HepG2 (cell line): ENCODE data around the gene TMEM258. TPM values are rescaled to one million over a fixed set of nuclear protein-coding genes. Genes with fewer than 3 reads are reported as not detected.

ENCODE experiments used
- ATAC-seq: fragments of 200-7000 bp; cut with Tn5 transposase; 3 replicates; pipeline ENCODE4 v1.9.1; 2020; ENCODE audit warnings: mild to moderate bottlenecking, moderate library complexity
- BruUV-seq: library from RNA; stranded (reverse); fragments of 400-500 nt; replicated peaks from 2 replicates; lab custom pipeline; 2021; lab: Mats Ljungman, UMichigan
- CTCF ChIA-PET: fragments of 300-600 bp; formaldehyde crosslinking; extraction: SDS; loops from one replicate; lab custom pipeline; 2021; ENCODE audit warnings: low total read pairs, inconsistent platforms, low intra/inter-chr PET ratio; lab: Yijun Ruan, JAX
- POLR2A ChIA-PET: fragments of 350-600 bp; sonication (Branson Sonifier 250); formaldehyde crosslinking; loops from one replicate; lab custom pipeline; 2020; ENCODE audit warnings: antibody characterized with exemption, inconsistent platforms; lab: Yijun Ruan, JAX
- DNase-seq: peaks from one replicate; pipeline ENCODE4 v3.0.0-alpha.2; 2015; ENCODE audit warnings: low spot score
- FAIRE-seq: peaks from 3 replicates; lab custom pipeline; 2011; peaks lifted over from hg19 to GRCh38; lab: Jason Lieb, UNC
- H2AFZ ChIP-seq: one replicate; pipeline ENCODE4 v1.6.1; 2011; ENCODE audit warnings: low read length, inconsistent platforms
- H3K27ac ChIP-seq: fragments of 300-600 bp; 3 replicates; pipeline ENCODE4 v1.8.0; 2011; ENCODE audit warnings: mixed run types, mild to moderate bottlenecking, mixed read lengths, low read length, inconsistent platforms; ENCODE audit not compliant: insufficient read depth; ENCODE audit errors: extremely low read length
- H3K27me3 ChIP-seq, 2 experiments: fragments of 200-600 bp in 1 of 2; 2 replicates in 1 of 2; 3 replicates in 1 of 2; pipeline versions ENCODE4 v1.6.0 to v1.8.0; 2011; ENCODE audit warnings: low read length in 2 of 2, mild to moderate bottlenecking in 2 of 2, moderate library complexity in 2 of 2, inconsistent platforms in 1 of 2; ENCODE audit not compliant: insufficient read depth in 2 of 2, control insufficient read depth in 1 of 2
- H3K36me3 ChIP-seq, 2 experiments: fragments of 200-600 bp in 1 of 2; replicated peaks in 1 of 2; 2 replicates in 1 of 2; 3 replicates in 1 of 2; pipeline versions ENCODE4 v1.5.1 to v1.8.0; 2011; ENCODE audit warnings: low read length in 2 of 2, inconsistent platforms in 1 of 2; ENCODE audit not compliant: insufficient read depth in 2 of 2, control insufficient read depth in 1 of 2
- H3K4me1 ChIP-seq: 2 replicates; pipeline ENCODE4 v1.5.1; 2012; ENCODE audit warnings: low read length, inconsistent platforms; ENCODE audit not compliant: insufficient read depth
- H3K4me2 ChIP-seq: 2 replicates; pipeline ENCODE4 v1.6.0; 2011; ENCODE audit warnings: low read depth, low read length, inconsistent platforms
- H3K4me3 ChIP-seq, 3 experiments: fragments of 200-600 bp in 1 of 3; sonication (generic), shearing (Covaris generic) in 1 of 3; replicated peaks in 1 of 3; 2 replicates each; pipeline ENCODE4 v1.5.1; 2011 to 2016; ENCODE audit warnings: low read length in 3 of 3, inconsistent platforms in 2 of 3, low read depth in 2 of 3, mild to moderate bottlenecking in 2 of 3, control low read depth in 1 of 3, mixed read lengths in 1 of 3; ENCODE audit not compliant: insufficient read depth in 1 of 3
- H3K79me2 ChIP-seq: one replicate; pipeline ENCODE4 v1.6.1; 2011; ENCODE audit warnings: low read length, inconsistent platforms; ENCODE audit not compliant: insufficient read depth
- H3K9ac ChIP-seq: 2 replicates; pipeline ENCODE4 v1.6.0; 2011; ENCODE audit warnings: mild to moderate bottlenecking, low read depth, low read length, inconsistent platforms; ENCODE audit not compliant: insufficient read depth
- H3K9me3 ChIP-seq: 2 replicates; pipeline ENCODE4 v1.5.1; 2012; ENCODE audit warnings: mild to moderate bottlenecking, low read length
- H4K20me1 ChIP-seq: 2 replicates; pipeline ENCODE4 v1.6.0; 2011; ENCODE audit warnings: inconsistent platforms, mild to moderate bottlenecking, low read length, moderate library complexity; ENCODE audit not compliant: insufficient read depth
- ARNTL ChIP-seq: sonication (generic); formaldehyde crosslinking; IDR thresholded peaks from 2 replicates; pipeline ENCODE4 v1.4.0; 2020; ENCODE audit warnings: mild to moderate bottlenecking, missing genetic modification reagents
- ATAD3A ChIP-seq: sonication (generic); formaldehyde crosslinking; IDR thresholded peaks from 2 replicates; pipeline ENCODE4 v1.4.0; 2020; ENCODE audit warnings: missing genetic modification reagents
- ATRX ChIP-seq: sonication (generic); formaldehyde crosslinking; IDR thresholded peaks from 2 replicates; pipeline ENCODE4 v1.4.0; 2020; ENCODE audit warnings: missing genetic modification reagents, borderline replicate concordance
- KMT2A ChIP-seq: sonication (generic); formaldehyde crosslinking; IDR thresholded peaks from 2 replicates; pipeline ENCODE4 v1.4.0; 2020; ENCODE audit warnings: missing genetic modification reagents
- NPAS2 ChIP-seq: sonication (generic); formaldehyde crosslinking; IDR thresholded peaks from 2 replicates; pipeline ENCODE4 v1.8.0; 2022; ENCODE audit warnings: mild to moderate bottlenecking, missing genetic modification reagents, borderline replicate concordance
- POGZ ChIP-seq: sonication (generic); formaldehyde crosslinking; IDR thresholded peaks from 2 replicates; pipeline ENCODE4 v1.4.0; 2020; ENCODE audit warnings: mild to moderate bottlenecking, missing genetic modification reagents
- SALL2 ChIP-seq: sonication (generic); formaldehyde crosslinking; IDR thresholded peaks from 2 replicates; pipeline ENCODE4 v1.8.1; 2023; ENCODE audit warnings: mild to moderate bottlenecking, missing genetic modification reagents, inconsistent platforms
- SKIL ChIP-seq: sonication (generic); formaldehyde crosslinking; IDR thresholded peaks from 2 replicates; pipeline ENCODE4 v1.8.0; 2022; ENCODE audit warnings: missing genetic modification reagents, mild to moderate bottlenecking, moderate library complexity, borderline replicate concordance
- SMARCC2 ChIP-seq: fragments of 450-650 bp; IDR thresholded peaks from 2 replicates; pipeline ENCODE4 v1.6.1; 2017; ENCODE audit warnings: antibody characterized with exemption, mild to moderate bottlenecking
- SP5 ChIP-seq: IDR thresholded peaks from 2 replicates; pipeline ENCODE4 v1.6.1; 2016; ENCODE audit warnings: low read depth, borderline replicate concordance
- SPEN ChIP-seq: sonication (generic); formaldehyde crosslinking; IDR thresholded peaks from 2 replicates; pipeline ENCODE4 v1.5.1; 2020; ENCODE audit warnings: low read depth, mild to moderate bottlenecking, missing genetic modification reagents
- USF2 ChIP-seq, 2 experiments: sonication (generic) in 1 of 2; formaldehyde crosslinking in 1 of 2; IDR thresholded peaks; 2 replicates each; pipeline versions ENCODE4 v1.5.1 to v1.6.1; 2011 to 2020; ENCODE audit warnings: borderline replicate concordance in 1 of 2, low read depth in 1 of 2, low read length in 1 of 2, mild to moderate bottlenecking in 1 of 2, missing genetic modification reagents in 1 of 2, moderate library complexity in 1 of 2
- ZBTB7B ChIP-seq: sonication (generic); formaldehyde crosslinking; IDR thresholded peaks from 2 replicates; pipeline ENCODE4 v1.4.0; 2020; ENCODE audit warnings: missing genetic modification reagents
- ZFP37 ChIP-seq: sonication (generic); formaldehyde crosslinking; IDR thresholded peaks from 2 replicates; pipeline ENCODE4 v1.4.0; 2020; ENCODE audit warnings: missing genetic modification reagents, borderline replicate concordance
- ZNF414 ChIP-seq: sonication (generic); formaldehyde crosslinking; IDR thresholded peaks from 2 replicates; pipeline ENCODE4 v1.5.0; 2020; ENCODE audit warnings: missing genetic modification reagents
- ZNF772 ChIP-seq: sonication (generic); formaldehyde crosslinking; IDR thresholded peaks from 2 replicates; pipeline ENCODE4 v1.5.0; 2020; ENCODE audit warnings: mild to moderate bottlenecking, missing genetic modification reagents
- ZNF780A ChIP-seq: sonication (generic); formaldehyde crosslinking; IDR thresholded peaks from 2 replicates; pipeline ENCODE4 v1.8.0; 2022; ENCODE audit warnings: mild to moderate bottlenecking, missing genetic modification reagents, moderate library complexity
- ZNF879 ChIP-seq: sonication (generic); formaldehyde crosslinking; IDR thresholded peaks from 2 replicates; pipeline ENCODE4 v1.8.1; 2023; ENCODE audit warnings: missing genetic modification reagents
- ZSCAN22 ChIP-seq: sonication (generic); formaldehyde crosslinking; IDR thresholded peaks from 2 replicates; pipeline ENCODE4 v1.4.0; 2020; ENCODE audit warnings: mild to moderate bottlenecking, missing genetic modification reagents
- WGBS: methylation state at CpG from one replicate; pipeline ENCODE4 v1.1.6; 2017; ENCODE audit warnings: low lambda C conversion rate; 5-methylcytosine and 5-hydroxymethylcytosine counted together
- in situ Hi-C: cut with HindIII; loops from 2 replicates; pipeline ENCODE4 v1.10.0; 2017; ENCODE audit warnings: low pct_unique_long_range_greater_than_20kb; ENCODE audit not compliant: extremely low pct_ligation_motif_present
- intact Hi-C: fragments of 100-400 bp; cut with micrococcal nuclease; formaldehyde crosslinking; loops from one replicate; pipeline ENCODE4 v1.10.0; 2022; ENCODE audit not compliant: unreplicated experiment
- polyA plus RNA-seq, 8 experiments: library from polyadenylated mRNA; depleted of rRNA in 3 of 8; stranded (reverse) in 7 of 8; unstranded in 1 of 8; fragments of >200 nt; fragmentation: Illumina TruSeq in 4 of 8; extraction: Trizol in 4 of 8; gene quantifications; 2 replicates each; pipeline versions ENCODE4 v1.2.1 to v1.2.3, GENCODE V29; 2011 to 2016; ENCODE audit warnings: low read depth in 4 of 8, missing spikeins in 1 of 8, mixed read lengths in 1 of 8; ENCODE audit not compliant: insufficient read depth in 1 of 8
- total RNA-seq, 5 experiments: library from RNA; depleted of rRNA; stranded (reverse); fragments of >200 nt; fragmentation: Illumina TruSeq; extraction: Trizol; gene quantifications; 2 replicates each; pipeline ENCODE4 v1.2.3, GENCODE V29; 2016; ENCODE audit warnings: low read depth in 1 of 5

Gene TMEM258
- total and polyA plus RNA-seq, 2 of the 13 experiments (the other 11 are each of a cell fraction or from before 2014, with no cell fraction given): 175 to 424 TPM

GRCh38 chr11:61814247-61814957, 22.0 kb upstream of the TMEM258 start:
- 85% methylated on average over 16 of the region's 16 CpGs for WGBS
- H3K9me3 ChIP-seq: no peaks in the 10 kb centered on the region
- H2AFZ ChIP-seq: no peak overlapping the region
- peak overlapping the region; percentile 99 for H3K27ac ChIP-seq
- intact Hi-C loops: no loop called here
- ChIA-PET POLR2A (interaction anchor here (0.8 to 5.8 kb wide), 32 partner anchors 7 to 831 kb away, joined by 3 to 50 read pairs (median 6); partner anchors contain the start of genes BEST1, CPSF7, FADS2 and FEN1), CTCF (no interaction called here)
- H3K79me2 ChIP-seq: peaks cover 25% of the 10 kb centered on the region
- H3K4me3 ChIP-seq: peak overlapping the region; percentile 37 to 72 (median 55); a peak in 5 of 6 replicates
- peaks cover 22 to 42% of the 10 kb centered on the region in 2 experiments for H3K36me3 ChIP-seq
- H3K27me3 ChIP-seq: no peaks in the 10 kb centered on the region; a peak in 1 of 5 replicates
- in situ Hi-C loops: no loop called here
- FAIRE-seq: no peak
- peak overlapping the region; percentile 94 for H3K9ac ChIP-seq
- peaks cover 34% of the 10 kb centered on the region for H3K4me1 ChIP-seq
- BruUV-seq: TSS peak; percentile 64
- no peaks in the 10 kb centered on the region for H4K20me1 ChIP-seq
- peak overlapping the region; percentile 99 for H3K4me2 ChIP-seq
- peak; percentile 41 for DNase-seq
- ATAC-seq: no peak
- TF ChIP-seq SALL2 (CRISPR knock-in tag) (no peak), ZNF780A (CRISPR knock-in tag) (no peak), POGZ (CRISPR knock-in tag) (no peak; the same call in 1 of the 2 replicates), ZNF772 (CRISPR knock-in tag) (no peak), ZSCAN22 (CRISPR knock-in tag) (no peak), KMT2A (CRISPR knock-in tag) (0 out of 2 replicates have a peak, but pooled peaks have one; percentile 11), ZFP37 (CRISPR knock-in tag) (no peak), ZBTB7B (CRISPR knock-in tag) (no peak), ATRX (CRISPR knock-in tag) (no peak), ZNF414 (CRISPR knock-in tag) (0 out of 2 replicates have a peak, but pooled peaks have one; percentile 8), SKIL (CRISPR knock-in tag) (no peak), SMARCC2 (no peak), NPAS2 (CRISPR knock-in tag) (0 out of 2 replicates have a peak, but pooled peaks have one; percentile 51), USF2 (IDR thresholded peaks at IDR 0.05; ENCODE audit: low read depth, low read length) (no peak), USF2 (CRISPR knock-in tag; IDR thresholded peaks at IDR 0.05; ENCODE audit: borderline replicate concordance) (no peak), ATAD3A (CRISPR knock-in tag) (no peak), SPEN (CRISPR knock-in tag) (no peak), SP5 (CRISPR knock-in tag) (no peak), ZNF879 (no peak), ARNTL (CRISPR knock-in tag) (no peak)
